ENCODE results near the gene COL4A5. TPM values are rescaled to one million over a fixed set of nuclear protein-coding genes. Genes with fewer than 3 reads are reported as not detected.

Gene COL4A5
- total RNA-seq, 1 experiment from 2014 or later, result 8.3 TPM

GRCh38 chrX:108666101-108666500 is 226.5 kb downstream of the COL4A5 start:
- no peaks in the 10 kb centered on the region for H3K4me1 ChIP-seq (ENCODE audit: control insufficient read depth, insufficient read depth, low read length)
- no peak overlapping the region for H3K4me3 ChIP-seq (ENCODE audit: low read depth in 2 of 2, low read length in 2 of 2)
- no peak for TF ChIP-seq CTCF (IDR thresholded peaks at IDR 0.05)
- TF ChIP-seq REST (IDR thresholded peaks at IDR 0.05; ENCODE audit: insufficient read depth in 1 of 2, low read depth in 2 of 2, low read length in 1 of 2), result no peak
- no peak for TF ChIP-seq TCF7L2 (IDR thresholded peaks at IDR 0.05; ENCODE audit: low read depth, low read length)
- no peak for TF ChIP-seq SIN3A (IDR thresholded peaks at IDR 0.05; ENCODE audit: borderline replicate concordance, insufficient read depth, low read depth, low read length)
- no peak for TF ChIP-seq POLR2AphosphoS5 (IDR thresholded peaks at IDR 0.05; ENCODE audit: low read depth, low read length)
- POLR2A ChIA-PET, result no interaction called here
- ATAC-seq, result no peak
- no peak overlapping the region for H3K27ac ChIP-seq (ENCODE audit: low read length)
- CTCF ChIA-PET, result interaction anchor here (0.6 kb wide), 1 partner anchor 74 kb away, joined by 3 read pairs; no protein-coding TSS in a partner anchor
- no peak for DNase-seq (ENCODE audit: low read depth, low spot score)
- H3K27me3 ChIP-seq (ENCODE audit: control insufficient read depth, insufficient read depth, low read length), result no peaks in the 10 kb centered on the region
- intact Hi-C loops (cut with micrococcal nuclease; ENCODE audit: unreplicated experiment) (no loop called here), in situ Hi-C loops (cut with HindIII; ENCODE audit: low pct_unique_long_range_greater_than_20kb, low sequenced_read_pairs) (no loop called here)
- H3K36me3 ChIP-seq (ENCODE audit: control insufficient read depth, insufficient read depth, low read length), result no peaks in the 10 kb centered on the region
- no TSS peak for BruUV-seq (replicated peaks)
- no peaks in the 10 kb centered on the region for H3K9me3 ChIP-seq (ENCODE audit: control insufficient read depth, insufficient read depth, low read depth, low read length)

DNA sequence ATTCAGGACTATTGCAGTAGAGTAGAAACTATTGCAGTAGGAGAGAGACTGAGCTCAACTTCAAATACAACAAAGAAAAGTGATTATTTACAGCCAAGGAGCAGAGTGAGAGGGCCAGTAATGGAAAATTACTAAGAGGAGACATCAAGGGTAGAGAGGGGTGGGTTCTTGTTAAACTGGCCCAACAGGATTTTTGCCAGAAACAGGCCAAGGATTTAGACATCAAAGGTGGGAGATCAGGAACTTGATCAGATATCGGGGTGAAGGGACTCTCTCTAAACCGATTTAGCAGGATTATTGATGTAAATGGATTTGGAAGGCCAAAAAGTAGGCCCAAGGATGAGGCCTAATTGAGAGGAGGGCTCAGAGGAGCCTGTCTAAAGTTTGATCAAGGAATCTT is 231.9 kb downstream of the COL4A5 start:
- ChIA-PET POLR2A (no interaction called here), CTCF (no interaction called here)
- Histone ChIP-seq H3K9me3 (ENCODE audit: control insufficient read depth, insufficient read depth, low read depth, low read length) (no peaks in the 10 kb centered on the region), H3K36me3 (ENCODE audit: control insufficient read depth, insufficient read depth, low read length) (no peaks in the 10 kb centered on the region; the same call in 1 of the 2 replicates), H3K4me3 (ENCODE audit: low read depth in 2 of 2, low read length in 2 of 2) (no peak overlapping the region), H3K27me3 (ENCODE audit: control insufficient read depth, insufficient read depth, low read length) (no peaks in the 10 kb centered on the region), H3K4me1 (ENCODE audit: control insufficient read depth, insufficient read depth, low read length) (no peaks in the 10 kb centered on the region), H3K27ac (ENCODE audit: low read length) (no peak overlapping the region)
- no TSS peak for BruUV-seq (replicated peaks)
- no peak for TF ChIP-seq TCF7L2 (IDR thresholded peaks at IDR 0.05; ENCODE audit: low read depth, low read length)
- TF ChIP-seq SIN3A (IDR thresholded peaks at IDR 0.05; ENCODE audit: borderline replicate concordance, insufficient read depth, low read depth, low read length), result no peak
- TF ChIP-seq POLR2AphosphoS5 (IDR thresholded peaks at IDR 0.05; ENCODE audit: low read depth, low read length), result no peak
- no peak for TF ChIP-seq REST (IDR thresholded peaks at IDR 0.05; ENCODE audit: insufficient read depth in 1 of 2, low read depth in 2 of 2, low read length in 1 of 2)
- no peak for TF ChIP-seq CTCF (IDR thresholded peaks at IDR 0.05)
- ATAC-seq, result no peak
- in situ Hi-C loops (cut with HindIII; ENCODE audit: low pct_unique_long_range_greater_than_20kb, low sequenced_read_pairs), result no loop called here
- no peak for DNase-seq (ENCODE audit: low read depth, low spot score)
- intact Hi-C loops (cut with micrococcal nuclease; ENCODE audit: unreplicated experiment), result loop anchor here (5.0 kb wide), 1 partner anchor 89 kb away; no protein-coding TSS in a partner anchor
